Measurements from ENCODE around the gene MRPL36.
"Not testable (repeated sequence)": the region's sequence is repeated elsewhere in the genome, so short reads cannot be mapped to it uniquely, and the experiment has no call there.

MRPL36 gene

GRCh38 chr5:1814183-1815020 is 14.8 kb upstream of the MRPL36 start:
- no peak for DNase-seq

- DNase-seq: no peak
Observed at GRCh38 chr5:1810581-1811101, 11.0 kb upstream of the MRPL36 start.

- no peak for DNase-seq
Observed at GRCh38 chr5:1809416-1810035, 9.9 kb upstream of the MRPL36 start.

- no peak for DNase-seq
Observed at GRCh38 chr5:1808439-1808838, 8.8 kb upstream of the MRPL36 start.

- no peak for DNase-seq
Observed at GRCh38 chr5:1807451-1808185, 8.0 kb upstream of the MRPL36 start.

GRCh38 chr5:1806974-1807373 is 7.3 kb upstream of the MRPL36 start:
- no peak for DNase-seq

- DNase-seq: no peak
Observed at GRCh38 chr5:1806199-1806598, 6.6 kb upstream of the MRPL36 start.

GRCh38 chr5:1805736-1806135 is 6.1 kb upstream of the MRPL36 start:
- DNase-seq: no peak

- DNase-seq: no peak
Observed at GRCh38 chr5:1805326-1805725, 5.7 kb upstream of the MRPL36 start.

- DNase-seq: no peak
Observed at GRCh38 chr5:1804001-1804690, 4.5 kb upstream of the MRPL36 start.

- no peak for DNase-seq
Observed at GRCh38 chr5:1803192-1803591, 3.6 kb upstream of the MRPL36 start.

- no peak for DNase-seq
Observed at GRCh38 chr5:1801967-1802295, 2.3 kb upstream of the MRPL36 start.

GRCh38 chr5:1801222-1801966 is 1.8 kb upstream of the MRPL36 start, which contains the start of gene NDUFS6:
TSS of gene NDUFS6 (plus strand) at chr5:1801407. CDS start at chr5:1801418, 11 bp downstream.
- peak; percentile 91 for DNase-seq

GRCh38 chr5:1800472-1801221 is 1.0 kb upstream of the MRPL36 start:
- DNase-seq: peak; percentile 76

GRCh38 chr5:1799110-1799601 is 481 bp downstream of the MRPL36 start:
- no peak for DNase-seq

- DNase-seq: not testable (repeated sequence)
Observed at GRCh38 chr5:1798589-1798988, 1.0 kb downstream of the MRPL36 start.

GRCh38 chr5:1797855-1798254 is 1.8 kb downstream of the MRPL36 start:
- DNase-seq: no peak

- DNase-seq: no peak
Observed at GRCh38 chr5:1797103-1797800, 2.4 kb downstream of the MRPL36 start.

- no peak for DNase-seq
Observed at GRCh38 chr5:1796371-1797102, 3.1 kb downstream of the MRPL36 start.

GRCh38 chr5:1795931-1796330 is 3.7 kb downstream of the MRPL36 start:
- DNase-seq: no peak

Measured in retina (tissue), 1 donor.